Measurements from ENCODE around the gene SVOPL. TPM values are rescaled to one million over a fixed set of nuclear protein-coding genes. Genes with fewer than 3 reads are reported as not detected.
A peak's percentile ranks its signal among the peaks of the same experiment; 100 is the strongest.

Gene SVOPL
- total RNA-seq, 3 donors from 2014 or later = 0.15 to 0.33 TPM; not detected in 1

- intact Hi-C loops (cut with DNase I; ENCODE audit: low total_unique reads) = loop anchor here (10.0 kb wide), 1 partner anchor 849 kb away; no protein-coding TSS in a partner anchor
- Histone ChIP-seq H3K4me1 (no peaks in the 10 kb centered on the region), H3K9me3 (peaks cover 54 to 64% of the 10 kb centered on the region in 2 donors), H3K27ac (no peak overlapping the region), H3K4me3 (no peak overlapping the region), H3K27me3 (no peaks in the 10 kb centered on the region), H3K36me3 (peaks cover under 1% of the 10 kb centered on the region)
- TF ChIP-seq CTCF (IDR thresholded peaks at IDR 0.05) (no peak), POLR2AphosphoS5 (IDR thresholded peaks at IDR 0.05) (no peak), POLR2A (IDR thresholded peaks at IDR 0.05) (no peak)
- DNase-seq (ENCODE audit: low spot score in 2 of 2) = no peak
Observed at GRCh38 chr7:138565451-138566114, 135.6 kb downstream of the SVOPL start.

DNA sequence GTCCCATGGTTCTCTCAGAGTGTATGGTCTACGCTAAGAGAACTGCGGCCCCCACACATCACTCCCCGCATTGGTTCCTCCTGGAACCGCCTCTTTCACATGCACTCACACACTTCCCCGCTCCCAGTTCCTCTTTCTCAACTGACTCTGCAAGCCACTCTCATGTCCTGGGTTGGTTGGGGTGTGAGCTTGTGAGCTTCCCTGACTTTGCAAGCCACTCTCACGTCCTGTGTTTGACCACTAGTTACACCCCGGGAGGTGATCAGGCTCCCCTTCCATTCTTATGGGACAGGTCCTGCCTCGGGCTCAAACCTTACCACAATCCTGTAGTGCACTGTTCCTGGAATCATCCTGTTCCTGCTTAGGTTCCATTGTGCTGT is 136.1 kb downstream of the SVOPL start:
- Histone ChIP-seq H3K9me3 (peaks cover 54 to 66% of the 10 kb centered on the region in 2 donors), H3K27me3 (no peaks in the 10 kb centered on the region), H3K4me1 (no peaks in the 10 kb centered on the region), H3K36me3 (no peaks in the 10 kb centered on the region), H3K4me3 (no peak overlapping the region), H3K27ac (peak overlapping the region; percentile 4 to 60)
- no peak for DNase-seq (ENCODE audit: low spot score in 2 of 2)
- intact Hi-C loops (cut with DNase I; ENCODE audit: low total_unique reads) = loop anchor here (10.0 kb wide), 1 partner anchor 850 kb away; no protein-coding TSS in a partner anchor
- no peak for TF ChIP-seq POLR2AphosphoS5 (IDR thresholded peaks at IDR 0.05)
- no peak for TF ChIP-seq CTCF (IDR thresholded peaks at IDR 0.05)
- TF ChIP-seq POLR2A (IDR thresholded peaks at IDR 0.05) = no peak

DNA sequence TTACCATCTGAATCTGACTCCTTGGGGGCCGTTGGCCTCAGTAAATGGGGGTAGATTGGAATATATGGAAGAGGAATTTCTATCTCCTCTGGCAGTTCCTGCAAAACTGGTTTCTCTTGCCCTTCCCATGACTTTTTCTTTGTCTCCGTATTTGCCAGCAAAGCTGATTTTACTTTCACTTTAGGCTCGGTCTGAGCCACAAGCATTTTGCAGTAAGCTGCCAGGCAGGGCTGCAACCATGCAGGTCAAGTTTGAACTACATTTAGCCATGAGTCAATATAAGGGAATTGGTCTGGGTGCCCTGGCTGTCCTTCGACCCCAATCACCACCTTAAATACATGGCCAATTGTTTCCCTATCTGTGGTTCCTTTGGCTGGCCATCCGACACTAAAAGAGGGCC is 136.8 kb downstream of the SVOPL start:
- peak overlapping the region; percentile 40 to 60 for H3K27ac ChIP-seq
- peak overlapping the region in 1 of 3 donors; percentile 26 for H3K4me3 ChIP-seq
- H3K4me1 ChIP-seq = no peaks in the 10 kb centered on the region
- peaks cover 54 to 73% of the 10 kb centered on the region in 2 donors for H3K9me3 ChIP-seq
- TF ChIP-seq POLR2A (IDR thresholded peaks at IDR 0.05) = no peak
- TF ChIP-seq CTCF (IDR thresholded peaks at IDR 0.05) = no peak
- TF ChIP-seq POLR2AphosphoS5 (IDR thresholded peaks at IDR 0.05) = peak in 1 of 3 donors; percentile 29
- DNase-seq (ENCODE audit: low spot score in 2 of 2) = no peak
- no peaks in the 10 kb centered on the region for H3K36me3 ChIP-seq
- intact Hi-C loops (cut with DNase I; ENCODE audit: low total_unique reads) = loop anchor here (10.0 kb wide), 1 partner anchor 850 kb away; no protein-coding TSS in a partner anchor
- no peaks in the 10 kb centered on the region for H3K27me3 ChIP-seq

DNA sequence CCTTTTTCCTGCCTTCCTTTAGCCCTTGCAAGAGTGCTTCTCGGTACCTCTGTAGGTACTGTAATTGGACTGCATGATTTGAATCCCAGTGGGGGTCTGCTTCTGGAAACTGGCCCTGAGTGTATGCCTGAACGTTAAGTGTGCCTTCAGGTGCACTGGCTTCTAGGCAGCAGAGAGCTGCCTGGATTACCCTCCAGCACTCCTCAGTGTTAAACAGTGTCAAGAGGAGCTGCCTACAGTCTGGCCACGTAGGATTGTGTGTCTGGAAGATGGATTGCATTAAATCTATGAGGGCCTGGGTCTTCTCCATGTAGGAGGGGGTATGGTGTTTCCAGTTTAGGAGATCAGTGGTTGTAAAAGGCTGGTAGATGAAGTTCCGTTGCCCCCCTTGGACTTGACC is 137.4 kb downstream of the SVOPL start:
- Histone ChIP-seq H3K4me3 (peak overlapping the region in 1 of 3 donors; percentile 26), H3K9me3 (peaks cover 54 to 79% of the 10 kb centered on the region in 2 donors), H3K36me3 (no peaks in the 10 kb centered on the region), H3K4me1 (no peaks in the 10 kb centered on the region), H3K27me3 (no peaks in the 10 kb centered on the region), H3K27ac (peak overlapping the region; percentile 40 to 60)
- DNase-seq (ENCODE audit: low spot score in 2 of 2) = no peak
- intact Hi-C loops (cut with DNase I; ENCODE audit: low total_unique reads) = loop anchor here (10.0 kb wide), 1 partner anchor 851 kb away; no protein-coding TSS in a partner anchor
- TF ChIP-seq CTCF (IDR thresholded peaks at IDR 0.05) (no peak), POLR2A (IDR thresholded peaks at IDR 0.05) (no peak), POLR2AphosphoS5 (IDR thresholded peaks at IDR 0.05) (no peak)

GRCh38 chr7:138559448-138559847 is 141.7 kb downstream of the SVOPL start:
- intact Hi-C loops (cut with DNase I; ENCODE audit: low total_unique reads) = no loop called here
- no peak for DNase-seq (ENCODE audit: low spot score in 2 of 2)
- H3K4me1 ChIP-seq = no peaks in the 10 kb centered on the region
- H3K27ac ChIP-seq = no peak overlapping the region
- H3K9me3 ChIP-seq = peaks cover 66 to 97% of the 10 kb centered on the region in 2 donors
- no peak overlapping the region for H3K4me3 ChIP-seq
- peaks cover 15% of the 10 kb centered on the region for H3K36me3 ChIP-seq
- TF ChIP-seq POLR2AphosphoS5 (IDR thresholded peaks at IDR 0.05) (no peak), POLR2A (IDR thresholded peaks at IDR 0.05) (no peak), CTCF (IDR thresholded peaks at IDR 0.05) (no peak)
- H3K27me3 ChIP-seq = no peaks in the 10 kb centered on the region

All from breast epithelium (tissue), 4 donors.